Measurements from ENCODE around the gene INO80D. TPM values are rescaled to one million over a fixed set of nuclear protein-coding genes. Genes with fewer than 3 reads are reported as not detected.
"Not testable (repeated sequence)": the region's sequence is repeated elsewhere in the genome, so short reads cannot be mapped to it uniquely, and the experiment has no call there.

Gene INO80D
- total and polyA plus RNA-seq, 5 donors = 2.7 to 16.4 (median 13.5) TPM

DNA sequence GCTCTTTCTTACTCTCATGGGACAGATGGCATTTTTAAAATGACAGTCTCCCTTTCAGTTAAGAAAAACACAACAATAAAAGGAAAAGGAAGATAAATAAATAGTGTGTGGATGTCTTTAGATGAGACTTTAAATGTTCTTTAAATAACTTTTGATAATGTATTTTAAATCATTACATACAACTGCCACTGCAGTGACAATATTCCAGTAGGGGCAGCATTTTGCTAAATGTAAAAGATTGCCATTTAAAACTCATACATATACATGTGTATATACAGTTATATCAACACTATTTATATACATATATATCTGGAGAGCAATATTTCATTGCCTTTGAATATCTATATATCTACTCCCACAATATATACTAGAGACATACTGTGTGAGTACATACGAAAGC, 90.7 kb downstream of the INO80D start:
- H3K4me3 ChIP-seq (ENCODE audit: low read length) = no peak overlapping the region
- DNase-seq (no peak), ATAC-seq (no peak)
- no peaks in the 10 kb centered on the region for H3K9me3 ChIP-seq (ENCODE audit: control insufficient read depth, low read length)
- no peaks in the 10 kb centered on the region for H3K4me1 ChIP-seq (ENCODE audit: control insufficient read depth, insufficient read depth, low read length)
- H3K27ac ChIP-seq (ENCODE audit: low read length) = no peak overlapping the region
- WGBS = 95% methylated on average over 1 of the region's 1 CpG
- H3K27me3 ChIP-seq (ENCODE audit: control insufficient read depth, insufficient read depth) = no peaks in the 10 kb centered on the region
- intact Hi-C loops (cut with DNase I) = no loop called here

DNA sequence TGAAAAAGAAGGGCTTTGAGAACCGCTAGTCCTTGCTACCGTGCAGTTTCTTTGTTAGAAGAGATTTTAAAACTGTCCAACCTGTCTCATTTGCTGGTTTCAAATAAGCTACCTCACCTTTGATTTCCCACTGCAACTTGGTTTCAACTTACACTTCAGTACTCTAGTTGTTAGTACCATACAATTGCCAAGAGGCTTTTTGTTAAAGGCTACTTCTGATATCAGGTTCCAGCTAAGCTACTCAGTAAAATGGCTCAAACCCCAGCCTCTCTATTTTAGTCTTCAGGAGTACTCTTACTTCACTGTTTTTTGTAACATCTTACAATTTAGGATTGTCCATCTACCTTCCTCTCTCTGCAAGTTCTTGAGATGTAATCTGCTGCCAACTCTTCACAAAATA, 91.6 kb downstream of the INO80D start:
- intact Hi-C loops (cut with DNase I) = no loop called here
- no peaks in the 10 kb centered on the region for H3K27me3 ChIP-seq (ENCODE audit: control insufficient read depth, insufficient read depth)
- no peak for ATAC-seq
- no peak overlapping the region for H3K4me3 ChIP-seq (ENCODE audit: low read length)
- H3K4me1 ChIP-seq (ENCODE audit: control insufficient read depth, insufficient read depth, low read length) = no peaks in the 10 kb centered on the region
- 94% methylated on average over 2 of the region's 2 CpGs for WGBS
- DNase-seq = no peak
- no peaks in the 10 kb centered on the region for H3K9me3 ChIP-seq (ENCODE audit: control insufficient read depth, low read length)
- no peak overlapping the region for H3K27ac ChIP-seq (ENCODE audit: low read length)

DNA sequence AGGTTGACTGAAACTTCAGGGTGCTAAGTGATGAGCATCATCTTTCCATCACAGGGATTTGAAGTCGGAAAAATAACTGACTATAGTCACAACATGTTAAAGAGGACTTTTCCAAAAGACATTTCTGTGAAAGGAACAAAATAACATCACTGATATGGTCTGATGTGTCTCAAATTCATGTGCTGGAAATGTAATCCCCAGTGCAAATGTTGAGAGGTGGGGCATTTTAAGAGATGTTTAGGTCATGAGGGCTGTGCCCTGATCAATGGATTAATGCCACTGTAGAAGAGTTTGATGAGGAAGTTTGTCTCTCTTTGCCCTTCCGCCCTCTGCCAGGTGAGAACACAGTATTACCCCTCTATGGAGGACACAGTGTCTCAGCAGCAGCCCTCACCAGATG, 95.9 kb downstream of the INO80D start:
- Histone ChIP-seq H3K27ac (ENCODE audit: low read length) (no peak overlapping the region), H3K9me3 (ENCODE audit: control insufficient read depth, low read length) (no peaks in the 10 kb centered on the region), H3K4me3 (ENCODE audit: low read length) (no peak overlapping the region), H3K4me1 (ENCODE audit: control insufficient read depth, insufficient read depth, low read length) (no peaks in the 10 kb centered on the region), H3K27me3 (ENCODE audit: control insufficient read depth, insufficient read depth) (no peaks in the 10 kb centered on the region)
- WGBS = 91% methylated on average over 2 of the region's 2 CpGs
- intact Hi-C loops (cut with DNase I) = no loop called here
- no peak for ATAC-seq
- DNase-seq = no peak

DNA sequence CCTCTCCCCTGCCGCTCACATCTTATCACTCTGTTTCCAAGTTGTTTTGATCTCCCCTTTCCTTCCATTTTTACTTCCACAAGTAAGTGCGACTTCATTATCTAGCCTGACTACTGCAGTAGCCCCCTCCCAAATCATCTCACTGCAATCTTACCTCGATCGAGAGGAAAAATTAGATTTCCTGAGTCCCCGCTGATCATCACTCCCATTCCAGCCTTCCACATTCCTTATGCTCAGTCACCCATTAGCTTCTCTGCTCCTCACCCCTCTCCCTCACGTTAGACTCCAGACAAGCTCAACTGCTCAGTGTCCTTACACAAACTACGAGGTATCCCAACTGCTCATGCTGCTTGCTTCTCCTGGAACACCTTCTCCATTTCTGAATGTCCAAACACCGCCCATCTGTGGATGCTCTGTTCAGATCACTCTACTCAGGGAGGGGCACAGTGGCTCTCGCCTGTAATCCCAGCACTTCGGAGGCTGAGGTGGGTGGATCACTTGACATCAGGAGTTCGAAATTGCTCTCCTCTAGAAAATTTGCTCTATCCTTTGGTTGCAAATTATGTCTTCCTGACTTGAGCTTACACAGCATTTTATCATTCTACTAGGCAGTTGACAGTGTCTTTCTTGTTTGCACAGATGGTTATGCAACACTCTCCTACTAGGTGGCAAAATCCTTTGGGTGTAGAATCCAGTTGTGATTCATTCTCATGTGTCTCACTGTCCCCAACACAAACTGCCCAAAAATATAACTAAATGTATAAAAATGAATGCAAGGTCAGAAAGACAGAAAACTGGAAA, 96.5 kb downstream of the INO80D start:
- ATAC-seq = no peak
- H3K9me3 ChIP-seq (ENCODE audit: control insufficient read depth, low read length) = no peaks in the 10 kb centered on the region

DNA sequence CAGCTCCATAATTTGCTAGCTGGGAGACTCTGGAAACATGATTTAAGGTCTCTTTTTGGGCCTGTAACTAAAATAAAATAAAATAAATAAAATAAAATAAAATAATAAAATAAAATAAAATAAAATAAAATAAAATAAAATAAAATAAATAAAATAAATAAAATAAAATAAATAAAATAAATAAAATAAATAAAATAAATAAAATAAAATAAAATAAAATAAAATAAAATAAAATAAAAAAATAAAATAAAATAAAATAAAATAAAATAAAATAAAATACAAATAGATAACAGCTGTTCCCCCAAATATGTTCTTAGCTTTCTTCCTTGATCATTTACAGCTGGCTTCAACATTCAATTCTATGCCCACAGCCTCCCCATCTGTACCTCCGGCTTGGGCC, 97.3 kb downstream of the INO80D start:
- H3K4me3 ChIP-seq (ENCODE audit: low read length); H3K9me3 ChIP-seq (ENCODE audit: control insufficient read depth, low read length); DNase-seq; H3K4me1 ChIP-seq (ENCODE audit: control insufficient read depth, insufficient read depth, low read length); ATAC-seq; H3K27ac ChIP-seq (ENCODE audit: low read length); H3K27me3 ChIP-seq (ENCODE audit: control insufficient read depth, insufficient read depth): not testable (repeated sequence)
- WGBS = 97% methylated on average over 1 of the region's 1 CpG
- intact Hi-C loops (cut with DNase I) = loop anchor here in 1 of 4 donors (10.0 kb wide), 1 partner anchor 1574 kb away; no protein-coding TSS in a partner anchor

More for the DNA sequence above, 96.5 kb downstream of the INO80D start:
- WGBS = 81% methylated on average over 11 of the region's 11 CpGs
- no peaks in the 10 kb centered on the region for H3K27me3 ChIP-seq (ENCODE audit: control insufficient read depth, insufficient read depth)
- intact Hi-C loops (cut with DNase I) = loop anchor here in 1 of 4 donors (10.0 kb wide), 1 partner anchor 1575 kb away; no protein-coding TSS in a partner anchor
- no peaks in the 10 kb centered on the region for H3K4me1 ChIP-seq (ENCODE audit: control insufficient read depth, insufficient read depth, low read length)
- no peak overlapping the region for H3K27ac ChIP-seq (ENCODE audit: low read length)
- no peak for DNase-seq
- no peak overlapping the region for H3K4me3 ChIP-seq (ENCODE audit: low read length)

DNA sequence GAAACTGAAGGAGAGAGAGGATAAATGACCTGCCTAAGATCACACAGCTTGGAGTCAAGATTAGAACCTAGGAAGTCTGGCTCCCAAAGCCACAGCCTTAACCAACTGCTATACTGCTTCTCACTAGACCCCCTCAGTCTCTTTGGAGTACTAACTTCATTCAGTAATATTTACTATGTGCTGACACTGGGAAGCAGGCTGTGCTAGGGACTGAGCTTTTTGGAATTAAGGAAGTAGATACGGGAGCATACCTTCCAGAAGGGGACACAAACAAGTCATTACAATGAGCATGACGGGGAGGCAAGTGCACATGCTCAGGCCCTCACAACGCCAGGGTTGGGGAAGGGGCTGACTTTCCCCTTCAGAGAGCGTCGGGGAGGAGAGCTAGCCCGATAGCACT, 97.7 kb downstream of the INO80D start:
- intact Hi-C loops (cut with DNase I) = loop anchor here in 1 of 4 donors (10.0 kb wide), 1 partner anchor 1573 kb away; no protein-coding TSS in a partner anchor
- Histone ChIP-seq H3K27ac (ENCODE audit: low read length) (no peak overlapping the region), H3K9me3 (ENCODE audit: control insufficient read depth, low read length) (no peaks in the 10 kb centered on the region), H3K4me1 (ENCODE audit: control insufficient read depth, insufficient read depth, low read length) (no peaks in the 10 kb centered on the region), H3K4me3 (ENCODE audit: low read length) (no peak overlapping the region), H3K27me3 (ENCODE audit: control insufficient read depth, insufficient read depth) (no peaks in the 10 kb centered on the region)
- no peak for DNase-seq
- ATAC-seq = no peak
- WGBS = 85% methylated on average over 6 of the region's 6 CpGs

DNA sequence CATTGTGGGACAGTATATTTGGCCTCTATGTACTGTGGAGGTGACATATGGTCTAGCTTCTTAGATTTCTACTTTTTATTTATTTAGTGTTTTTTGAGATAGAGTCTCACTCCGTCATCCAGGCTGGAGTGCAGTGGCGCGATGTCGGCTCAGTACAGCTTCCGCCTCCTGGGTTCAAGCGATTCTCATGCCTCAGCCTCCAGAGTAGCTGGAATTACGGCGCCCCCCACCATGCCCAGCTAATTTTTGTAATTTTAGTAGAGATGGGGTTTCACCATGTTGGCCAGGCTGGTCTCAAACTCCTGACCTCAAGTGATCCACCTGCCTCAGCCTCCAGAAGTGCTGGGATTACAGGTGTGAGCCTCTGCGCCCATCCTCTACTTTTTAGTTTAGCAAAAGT, 99.6 kb downstream of the INO80D start:
- WGBS = 95% methylated on average over 9 of the region's 9 CpGs
- H3K4me3 ChIP-seq (ENCODE audit: low read length); H3K27me3 ChIP-seq (ENCODE audit: control insufficient read depth, insufficient read depth); ATAC-seq; H3K27ac ChIP-seq (ENCODE audit: low read length); DNase-seq; H3K4me1 ChIP-seq (ENCODE audit: control insufficient read depth, insufficient read depth, low read length); H3K9me3 ChIP-seq (ENCODE audit: control insufficient read depth, low read length): not testable (repeated sequence)
- intact Hi-C loops (cut with DNase I) = loop anchor here in 1 of 4 donors (10.0 kb wide), 1 partner anchor 1572 kb away; no protein-coding TSS in a partner anchor

DNA sequence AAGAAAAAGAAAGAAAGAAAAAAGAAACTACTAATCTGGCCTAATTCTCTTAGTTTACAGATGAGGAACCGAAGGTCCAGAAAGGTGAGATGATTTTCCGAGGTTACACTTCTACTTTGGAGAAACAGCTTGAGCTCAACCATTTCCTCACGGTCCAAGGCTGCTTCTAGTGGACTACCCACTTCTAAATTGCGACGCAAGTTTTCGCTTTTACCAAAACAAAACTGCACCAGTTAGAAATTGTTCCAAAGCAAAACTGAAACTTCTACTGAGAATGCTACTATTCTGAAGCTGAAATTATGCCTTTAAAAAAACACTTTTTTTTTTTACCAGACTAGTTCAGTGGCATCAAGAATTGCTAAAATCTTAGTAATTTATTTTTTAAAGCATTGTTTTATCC, 101.6 kb downstream of the INO80D start:
- Histone ChIP-seq H3K4me3 (ENCODE audit: low read length) (no peak overlapping the region), H3K9me3 (ENCODE audit: control insufficient read depth, low read length) (no peaks in the 10 kb centered on the region), H3K4me1 (ENCODE audit: control insufficient read depth, insufficient read depth, low read length) (no peaks in the 10 kb centered on the region), H3K27me3 (ENCODE audit: control insufficient read depth, insufficient read depth) (no peaks in the 10 kb centered on the region), H3K27ac (ENCODE audit: low read length) (no peak overlapping the region)
- ATAC-seq = no peak
- no peak for DNase-seq
- WGBS = 88% methylated on average over 6 of the region's 6 CpGs
- intact Hi-C loops (cut with DNase I) = loop anchor here in 1 of 4 donors (10.0 kb wide), 1 partner anchor 1570 kb away; no protein-coding TSS in a partner anchor

DNA sequence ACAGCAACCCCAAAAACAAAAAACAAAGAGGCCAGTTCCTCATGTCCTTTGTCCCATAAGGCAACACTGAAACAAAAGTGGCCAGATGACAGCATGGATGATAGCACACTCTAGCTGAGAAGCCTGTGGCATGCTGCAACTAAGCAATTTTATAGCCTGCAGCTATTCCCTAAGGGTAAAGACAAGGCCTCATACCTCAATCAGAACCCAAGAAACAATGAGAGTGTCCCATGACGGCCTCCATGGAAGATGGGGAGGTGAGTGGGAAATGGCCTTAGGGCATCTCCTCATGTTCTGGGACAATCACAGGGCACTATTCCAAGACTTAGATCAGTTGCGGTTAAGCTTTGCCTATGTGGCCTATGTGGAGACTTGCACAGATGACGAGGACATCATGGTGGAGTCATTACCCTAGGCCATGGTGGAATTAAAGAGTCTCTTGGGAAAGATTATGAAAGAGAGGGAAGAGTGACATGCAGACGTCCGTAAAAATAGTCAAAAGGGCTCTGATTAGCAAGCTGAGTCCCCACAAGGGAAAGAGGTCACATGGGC, 103.1 kb downstream of the INO80D start:
- 85% methylated on average over 5 of the region's 5 CpGs for WGBS
- ATAC-seq = no peak
- Histone ChIP-seq H3K4me1 (ENCODE audit: control insufficient read depth, insufficient read depth, low read length) (no peaks in the 10 kb centered on the region), H3K4me3 (ENCODE audit: low read length) (no peak overlapping the region), H3K9me3 (ENCODE audit: control insufficient read depth, low read length) (no peaks in the 10 kb centered on the region), H3K27me3 (ENCODE audit: control insufficient read depth, insufficient read depth) (no peaks in the 10 kb centered on the region), H3K27ac (ENCODE audit: low read length) (no peak overlapping the region)
- intact Hi-C loops (cut with DNase I) = loop anchor here in 1 of 4 donors (10.0 kb wide), 1 partner anchor 1568 kb away; no protein-coding TSS in a partner anchor
- no peak for DNase-seq

DNA sequence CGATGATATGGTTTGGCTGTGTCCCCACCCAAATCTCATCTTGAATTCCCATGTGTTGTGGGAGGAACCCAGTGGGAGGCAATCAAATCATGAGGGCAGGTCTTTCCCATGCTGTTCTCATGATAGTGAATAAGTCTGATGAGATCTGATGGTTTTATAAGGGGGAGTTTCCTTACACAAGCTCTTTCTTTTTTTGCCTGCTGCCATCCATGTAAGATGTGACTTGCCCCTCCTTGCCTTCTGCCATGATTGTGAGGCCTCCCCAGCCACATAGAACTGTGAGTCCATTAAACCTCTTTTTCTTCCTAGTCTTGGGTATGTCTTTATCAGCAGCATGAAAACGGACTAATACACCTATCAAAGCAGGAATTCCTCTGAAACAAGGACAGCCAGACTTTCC, 107.2 kb downstream of the INO80D start:
- H3K4me3 ChIP-seq (ENCODE audit: low read length); H3K4me1 ChIP-seq (ENCODE audit: control insufficient read depth, insufficient read depth, low read length); ATAC-seq; intact Hi-C loops (cut with DNase I); H3K9me3 ChIP-seq (ENCODE audit: control insufficient read depth, low read length); DNase-seq; H3K27ac ChIP-seq (ENCODE audit: low read length); H3K27me3 ChIP-seq (ENCODE audit: control insufficient read depth, insufficient read depth): not testable (repeated sequence)
- 81% methylated on average over 2 of the region's 2 CpGs for WGBS

DNA sequence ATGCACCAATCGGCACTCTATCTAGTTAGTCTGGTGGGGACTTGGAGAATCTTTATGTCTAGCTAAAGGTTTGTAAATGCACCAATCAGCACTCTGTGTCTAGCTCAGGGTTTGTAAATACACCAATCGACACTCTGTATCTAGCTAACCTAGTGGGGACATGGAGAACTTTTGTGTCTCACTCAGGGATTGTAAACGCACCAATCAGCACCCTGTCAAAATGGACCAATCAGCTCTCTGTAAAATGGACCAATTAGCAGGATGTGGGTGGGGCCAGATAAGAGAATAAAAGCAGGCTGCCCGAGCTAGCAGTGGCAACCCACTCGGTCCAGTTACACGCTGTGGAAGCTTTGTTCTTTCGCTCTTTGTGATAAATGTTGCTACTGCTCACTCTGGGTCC, 108.3 kb downstream of the INO80D start:
- ATAC-seq; H3K9me3 ChIP-seq (ENCODE audit: control insufficient read depth, low read length); H3K4me1 ChIP-seq (ENCODE audit: control insufficient read depth, insufficient read depth, low read length); H3K4me3 ChIP-seq (ENCODE audit: low read length); H3K27me3 ChIP-seq (ENCODE audit: control insufficient read depth, insufficient read depth); H3K27ac ChIP-seq (ENCODE audit: low read length); intact Hi-C loops (cut with DNase I); DNase-seq: not testable (repeated sequence)
- WGBS = 93% methylated on average over 7 of the region's 7 CpGs

Data from right cardiac atrium (tissue), 5 donors.